ENCODE results near the gene THAP10. TPM values are rescaled to one million over a fixed set of nuclear protein-coding genes. Genes with fewer than 3 reads are reported as not detected.
"Not testable (repeated sequence)": the region's sequence is repeated elsewhere in the genome, so short reads cannot be mapped to it uniquely, and the experiment has no call there.

Gene THAP10
- total and polyA plus RNA-seq, 12 donors, result 0.97 to 5.6 (median 3.7) TPM

GRCh38 chr15:70866982-70867641, 25.1 kb downstream of the THAP10 start:
- Histone ChIP-seq H3K4me1 (replicated peaks in 1 of 2) (peaks cover 0 to 3% of the 10 kb centered on the region in 2 donors), H3K27ac (peak overlapping the region in 1 of 5 donors; percentile 7), H3K9me3 (replicated peaks in 1 of 3) (no peaks in the 10 kb centered on the region), H3K27me3 (no peaks in the 10 kb centered on the region), H3K36me3 (replicated peaks in 1 of 2) (no peaks in the 10 kb centered on the region), H3K4me3 (no peak overlapping the region)
- TF ChIP-seq POLR2A (IDR thresholded peaks at IDR 0.05), result no peak
- TF ChIP-seq CTCF (IDR thresholded peaks at IDR 0.05), result no peak
- 69 to 88% (median 84%) methylated on average over 5 of the region's 5 CpGs for WGBS, 4 donors
- no peak for DNase-seq
- intact Hi-C loops (cut with DNase I), result no loop called here

GRCh38 chr15:70863450-70864218, 28.6 kb downstream of the THAP10 start:
- no peak overlapping the region for H3K27ac ChIP-seq
- no peak for DNase-seq
- intact Hi-C loops (cut with DNase I), result no loop called here
- H3K36me3 ChIP-seq (replicated peaks in 1 of 2), result no peaks in the 10 kb centered on the region
- no peaks in the 10 kb centered on the region for H3K27me3 ChIP-seq
- no peak overlapping the region for H3K4me3 ChIP-seq
- TF ChIP-seq CTCF (IDR thresholded peaks at IDR 0.05) (no peak), POLR2A (IDR thresholded peaks at IDR 0.05) (no peak)
- 46 to 72% (median 62%) methylated on average over 4 of the region's 4 CpGs for WGBS, 4 donors
- H3K9me3 ChIP-seq (replicated peaks in 1 of 3), result no peaks in the 10 kb centered on the region
- H3K4me1 ChIP-seq (replicated peaks in 1 of 2), result peaks cover 0 to 3% of the 10 kb centered on the region in 2 donors

- no peaks in the 10 kb centered on the region for H3K9me3 ChIP-seq (replicated peaks in 1 of 3)
- H3K36me3 ChIP-seq (replicated peaks in 1 of 2), result no peaks in the 10 kb centered on the region
- H3K4me1 ChIP-seq (replicated peaks in 1 of 2), result no peaks in the 10 kb centered on the region
- H3K27ac ChIP-seq, result no peak overlapping the region
- H3K27me3 ChIP-seq, result no peaks in the 10 kb centered on the region
- H3K4me3 ChIP-seq, result no peak overlapping the region
- DNase-seq, result no peak
- TF ChIP-seq CTCF (IDR thresholded peaks at IDR 0.05), result no peak
- intact Hi-C loops (cut with DNase I), result no loop called here
- WGBS, 4 donors, result 80 to 90% (median 84%) methylated on average over 8 to 11 of the region's 11 CpGs
Measured at GRCh38 chr15:70859998-70860397, 32.2 kb downstream of the THAP10 start.

GRCh38 chr15:70859322-70859908, 32.8 kb downstream of the THAP10 start:
- Histone ChIP-seq H3K9me3 (replicated peaks in 1 of 3) (no peaks in the 10 kb centered on the region), H3K36me3 (replicated peaks in 1 of 2) (no peaks in the 10 kb centered on the region), H3K27me3 (no peaks in the 10 kb centered on the region), H3K4me1 (replicated peaks in 1 of 2) (peaks cover 0 to 2% of the 10 kb centered on the region in 2 donors), H3K4me3 (no peak overlapping the region), H3K27ac (no peak overlapping the region)
- intact Hi-C loops (cut with DNase I), result no loop called here
- no peak for DNase-seq
- TF ChIP-seq POLR2A (IDR thresholded peaks at IDR 0.05) (no peak), CTCF (IDR thresholded peaks at IDR 0.05) (no peak)
- 79 to 90% (median 87%) methylated on average over 9 to 14 of the region's 14 CpGs for WGBS, 4 donors

GRCh38 chr15:70858614-70859321, 33.5 kb downstream of the THAP10 start:
- intact Hi-C loops (cut with DNase I); H3K4me1 ChIP-seq (replicated peaks in 1 of 2): not testable (repeated sequence)
- 88 to 93% (median 90%) methylated on average over 6 to 9 of the region's 9 CpGs for WGBS, 4 donors

More at GRCh38 chr15:70858614-70859321, 33.5 kb downstream of the THAP10 start:
- not testable (repeated sequence) for DNase-seq; H3K9me3 ChIP-seq (replicated peaks in 1 of 3); H3K27ac ChIP-seq; H3K36me3 ChIP-seq (replicated peaks in 1 of 2); H3K27me3 ChIP-seq; H3K4me3 ChIP-seq

All from adrenal gland (tissue), 12 donors.